H9 (cell line): ENCODE data around the gene CYB5B. TPM values are rescaled to one million over a fixed set of nuclear protein-coding genes. Genes with fewer than 3 reads are reported as not detected.

Source experiments
- DNase-seq: peaks from one replicate; pipeline ENCODE4 v3.0.0-alpha.2; 2017
- H2AFZ ChIP-seq: one replicate; pipeline ENCODE4 v1.6.1; 2013; ENCODE audit warnings: mild to moderate bottlenecking, low read length, control low read depth, moderate library complexity
- H2AK5ac ChIP-seq: 2 replicates; pipeline ENCODE4 v1.6.1; 2013; ENCODE audit warnings: low read length, control low read depth, mixed read lengths; ENCODE audit not compliant: insufficient read length
- H2BK120ac ChIP-seq: one replicate; pipeline ENCODE4 v1.6.1; 2013; ENCODE audit warnings: low read depth, mild to moderate bottlenecking, low read length, control low read depth, inconsistent platforms; ENCODE audit not compliant: poor library complexity, severe bottlenecking
- H2BK12ac ChIP-seq: 2 replicates; pipeline ENCODE4 v1.6.1; 2013; ENCODE audit warnings: low read length, control low read depth, mixed read lengths, low read depth; ENCODE audit not compliant: insufficient read length
- H2BK15ac ChIP-seq: 2 replicates; pipeline ENCODE4 v1.6.1; 2013; ENCODE audit warnings: low read depth, low read length, control low read depth
- H2BK20ac ChIP-seq: one replicate; pipeline ENCODE4 v1.6.1; 2013; ENCODE audit warnings: low read depth, mild to moderate bottlenecking, low read length, control low read depth, inconsistent platforms; ENCODE audit not compliant: poor library complexity, severe bottlenecking
- H2BK5ac ChIP-seq: 2 replicates; pipeline ENCODE4 v1.6.1; 2013; ENCODE audit warnings: low read length, control low read depth, mixed read lengths; ENCODE audit not compliant: insufficient read length
- H3K14ac ChIP-seq: 2 replicates; pipeline ENCODE4 v1.6.1; 2013; ENCODE audit warnings: low read length, control low read depth; ENCODE audit not compliant: insufficient read depth
- H3K18ac ChIP-seq: 2 replicates; pipeline ENCODE4 v1.6.1; 2013; ENCODE audit warnings: low read depth, mild to moderate bottlenecking, mixed read lengths, low read length, control low read depth; ENCODE audit not compliant: insufficient read length
- H3K23ac ChIP-seq: 2 replicates; pipeline ENCODE4 v1.6.1; 2013; ENCODE audit warnings: low read length, control low read depth, mixed read lengths, low read depth; ENCODE audit not compliant: insufficient read length
- H3K23me2 ChIP-seq: 2 replicates; pipeline ENCODE4 v1.6.1; 2013; ENCODE audit warnings: low read depth, mild to moderate bottlenecking, mixed read lengths, low read length, control low read depth; ENCODE audit not compliant: insufficient read length, poor library complexity, severe bottlenecking
- H3K27ac ChIP-seq: 2 replicates; pipeline ENCODE4 v1.5.1; 2013; ENCODE audit warnings: low read length, control low read depth, mixed read lengths, low read depth; ENCODE audit not compliant: insufficient read length
- H3K27me3 ChIP-seq: 2 replicates; pipeline ENCODE4 v1.6.1; 2013; ENCODE audit warnings: low read length, control low read depth, inconsistent platforms; ENCODE audit not compliant: insufficient read depth
- H3K4ac ChIP-seq: 2 replicates; pipeline ENCODE4 v1.6.1; 2013; ENCODE audit warnings: low read depth, mild to moderate bottlenecking, control low read depth, inconsistent platforms, low read length, moderate library complexity
- H3K4me1 ChIP-seq: 2 replicates; pipeline ENCODE4 v1.6.1; 2013; ENCODE audit warnings: low read length, control low read depth, inconsistent platforms; ENCODE audit not compliant: insufficient read depth
- H3K4me2 ChIP-seq: 2 replicates; pipeline ENCODE4 v1.6.1; 2013; ENCODE audit warnings: low read length, control low read depth, mixed read lengths; ENCODE audit not compliant: insufficient read length, insufficient read depth
- H3K56ac ChIP-seq: 2 replicates; pipeline ENCODE4 v1.6.1; 2013; ENCODE audit warnings: low read depth, mild to moderate bottlenecking, mixed read lengths, low read length, control low read depth; ENCODE audit not compliant: insufficient read length
- H3K79me1 ChIP-seq: 2 replicates; pipeline ENCODE4 v1.6.1; 2013; ENCODE audit warnings: low read depth, mild to moderate bottlenecking, moderate library complexity, low read length, control low read depth, inconsistent platforms; ENCODE audit not compliant: insufficient read depth, poor library complexity, severe bottlenecking
- H3K79me2 ChIP-seq: 2 replicates; pipeline ENCODE4 v1.6.1; 2013; ENCODE audit warnings: low read length, control low read depth, inconsistent platforms; ENCODE audit not compliant: insufficient read depth
- H3K9ac ChIP-seq: 2 replicates; pipeline ENCODE4 v1.6.1; 2013; ENCODE audit warnings: low read length, control low read depth, mixed read lengths; ENCODE audit not compliant: insufficient read length; ENCODE audit errors: extremely low read depth
- H3K9me3 ChIP-seq: one replicate; pipeline ENCODE4 v1.6.1; 2013; ENCODE audit warnings: low read depth, low read length, inconsistent platforms; ENCODE audit not compliant: control insufficient read depth
- H3T11ph ChIP-seq: one replicate; pipeline ENCODE4 v1.6.1; 2013; ENCODE audit warnings: mild to moderate bottlenecking, low read length, control low read depth, inconsistent platforms
- H4K20me1 ChIP-seq: one replicate; pipeline ENCODE4 v1.6.1; 2013; ENCODE audit not compliant: control insufficient read depth, insufficient read length, insufficient read depth
- H4K5ac ChIP-seq: 2 replicates; pipeline ENCODE4 v1.6.1; 2013; ENCODE audit warnings: low read depth, mild to moderate bottlenecking, mixed read lengths, low read length, control low read depth; ENCODE audit not compliant: insufficient read length
- H4K8ac ChIP-seq: replicated peaks from 2 replicates; pipeline ENCODE4 v1.6.1; 2013; ENCODE audit warnings: low read length, control low read depth, mixed read lengths, low read depth; ENCODE audit not compliant: insufficient read length
- H4K91ac ChIP-seq: 2 replicates; pipeline ENCODE4 v1.6.1; 2013; ENCODE audit warnings: low read depth, mild to moderate bottlenecking, moderate library complexity, mixed read lengths, low read length, control low read depth; ENCODE audit not compliant: insufficient read length
- H3K27ac Mint-ChIP-seq, 3 experiments: 2 replicates in 2 of 3; 3 replicates in 1 of 3; pipeline ENCODE4 v1.8.0; 2020 to 2021; ENCODE audit warnings: mixed read lengths in 3 of 3, mild to moderate bottlenecking in 1 of 3, moderate library complexity in 1 of 3
- H3K27me3 Mint-ChIP-seq: 2 replicates; pipeline ENCODE4 v1.8.0; 2021; ENCODE audit warnings: low read depth, mild to moderate bottlenecking, moderate library complexity, mixed read lengths
- H3K36me3 Mint-ChIP-seq, 3 experiments: 2 replicates in 2 of 3; 3 replicates in 1 of 3; pipeline ENCODE4 v1.8.0; 2020 to 2021; ENCODE audit warnings: low read depth in 3 of 3, mixed read lengths in 3 of 3; ENCODE audit not compliant: insufficient read depth in 1 of 3
- H3K4me1 Mint-ChIP-seq, 2 experiments: 2 replicates each; pipeline ENCODE4 v1.8.0; 2020; ENCODE audit warnings: mixed read lengths in 2 of 2
- H3K4me3 Mint-ChIP-seq, 2 experiments: 2 replicates in 1 of 2; 3 replicates in 1 of 2; pipeline ENCODE4 v1.8.0; 2020 to 2021; ENCODE audit warnings: mild to moderate bottlenecking in 2 of 2, mixed read lengths in 2 of 2, moderate library complexity in 1 of 2
- H3K9me3 Mint-ChIP-seq, 2 experiments: 2 replicates in 1 of 2; 3 replicates in 1 of 2; pipeline ENCODE4 v1.8.0; 2020; ENCODE audit warnings: mild to moderate bottlenecking in 2 of 2, mixed read lengths in 2 of 2, moderate library complexity in 1 of 2
- CTCF ChIP-seq: fragments of 200-600 bp; sonication (generic); conservative IDR thresholded peaks from 3 replicates; pipeline ENCODE4 v1.8.0; 2021; ENCODE audit warnings: antibody characterized with exemption, mild to moderate bottlenecking
- WGBS: extraction: QIAGEN DNeasy Blood & Tissue Kit; methylation state at CpG from one replicate; pipeline ENCODE4 v1.1.7; 2013; ENCODE audit warnings: missing lambda C conversion rate, low lambda C conversion rate, mixed read lengths; ENCODE audit not compliant: insufficient read length; ENCODE audit errors: extremely low coverage; 5-methylcytosine and 5-hydroxymethylcytosine counted together
- total RNA-seq: library from RNA; stranded (reverse); gene quantifications from 2 replicates; pipeline ENCODE4 v1.2.1, GENCODE V29; 2021

CYB5B gene
- total RNA-seq, 1 experiment from 2014 or later, result 126 TPM

GRCh38 chr16:69434066-69434465, 9.6 kb downstream of the CYB5B start:
- Histone ChIP-seq H2BK20ac (no peak overlapping the region), H4K20me1 (no peaks in the 10 kb centered on the region), H2BK12ac (no peak overlapping the region), H3K4me1 (no peaks in the 10 kb centered on the region), H3K27ac (no peak overlapping the region), H2AFZ (no peak overlapping the region), H3K23ac (no peak overlapping the region), H3K56ac (no peak overlapping the region), H3K79me2 (peaks cover 9% of the 10 kb centered on the region), H3K27me3 (no peaks in the 10 kb centered on the region), H3K9ac (no peak overlapping the region), H4K5ac (no peak overlapping the region), H3K14ac (no peak overlapping the region), H3K9me3 (peaks cover under 1% of the 10 kb centered on the region), H4K91ac (no peak overlapping the region), H2AK5ac (no peak overlapping the region), H3K23me2 (no peaks in the 10 kb centered on the region), H4K8ac (no peak overlapping the region), H2BK5ac (no peak overlapping the region), H3T11ph (no peak overlapping the region), H2BK120ac (no peak overlapping the region), H3K4me2 (no peak overlapping the region), H3K18ac (no peak overlapping the region), H3K79me1 (no peaks in the 10 kb centered on the region), H2BK15ac (no peak overlapping the region), H3K4ac (no peak overlapping the region)
- no peak overlapping the region for H3K4me3 Mint-ChIP-seq
- H3K27ac Mint-ChIP-seq, result no peak overlapping the region
- no peak for DNase-seq
- H3K36me3 Mint-ChIP-seq, result peaks cover 11 to 48% (median 31%) of the 10 kb centered on the region in 3 experiments; a peak in 6 of 7 replicates
- H3K9me3 Mint-ChIP-seq, result no peaks in the 10 kb centered on the region
- WGBS, result no CpG with 5 or more reads among the region's 1 CpG
- no peak for TF ChIP-seq CTCF
- no peaks in the 10 kb centered on the region for H3K27me3 Mint-ChIP-seq
- H3K4me1 Mint-ChIP-seq, result peaks cover 0 to 3% of the 10 kb centered on the region in 2 experiments; a peak in 1 of 4 replicates
